Muscle of leg (tissue), 16 donors: ENCODE measurements around the gene SNRNP200. TPM values are rescaled to one million over a fixed set of nuclear protein-coding genes. Genes with fewer than 3 reads are reported as not detected.

ENCODE experiments used
- DNase-seq: peaks from one replicate; pipeline ENCODE4 v3.0.0; 2013
- H3K27ac ChIP-seq: one replicate; pipeline ENCODE4 v1.5.1; 2013; ENCODE audit warnings: mild to moderate bottlenecking, low read length, control low read depth
- H3K27me3 ChIP-seq: one replicate; pipeline ENCODE4 v1.6.1; 2013; ENCODE audit warnings: low read length; ENCODE audit not compliant: control insufficient read depth, insufficient read depth
- H3K36me3 ChIP-seq: one replicate; pipeline ENCODE4 v1.6.1; 2013; ENCODE audit warnings: low read length; ENCODE audit not compliant: control insufficient read depth, insufficient read depth
- H3K4me1 ChIP-seq: one replicate; pipeline ENCODE4 v1.6.1; 2013; ENCODE audit warnings: low read length; ENCODE audit not compliant: control insufficient read depth, insufficient read depth
- H3K4me3 ChIP-seq: one replicate; pipeline ENCODE4 v1.5.1; 2013; ENCODE audit warnings: low read length, control low read depth
- H3K9me3 ChIP-seq: replicated peaks from 2 replicates; pipeline ENCODE4 v1.6.1; 2013; ENCODE audit warnings: low read depth, low read length; ENCODE audit not compliant: control insufficient read depth
- WGBS: methylation state at CpG from one replicate; pipeline ENCODE4 v1.1.5; 2013; ENCODE audit warnings: missing lambda C conversion rate; ENCODE audit not compliant: insufficient coverage; 5-methylcytosine and 5-hydroxymethylcytosine counted together
- long read RNA-seq, 11 donors: transcript quantifications; one replicate each; lab custom pipeline, GENCODE V29; 2026
- polyA plus RNA-seq, 8 donors: library from polyadenylated mRNA; unstranded; fragments of 120-200 nt; gene quantifications; one replicate each; pipeline versions ENCODE4 v1.2.1 to v1.2.3, GENCODE V29; 2013; ENCODE audit warnings: inconsistent platforms in 1 of 8, low replicate concordance in 1 of 8; ENCODE audit not compliant: insufficient read length in 8 of 8, insufficient read depth in 1 of 8
- total RNA-seq: library from RNA; stranded (reverse); fragments of 120-200 nt; gene quantifications from one replicate; pipeline ENCODE4 v1.2.4, GENCODE V29; 2013

SNRNP200 gene
- total RNA-seq (41.9 TPM), polyA plus RNA-seq (100 to 1,000 TPM in 3 of 8 donors, 10 to 100 TPM in 5; 75.9 to 106 (median 98.2) TPM)
- long read RNA-seq, donor 1, full-length matches to known transcripts, result 4 of 21 reads
- long read RNA-seq, donor 1, partial matches to known transcripts, result 17 of 21 reads
- long read RNA-seq, donor 1, other reads (novel, unspliced or antisense), result 0 of 21 reads
- long read RNA-seq, donor 2, partial matches to known transcripts, result 0 of 1 reads
- long read RNA-seq, donor 2, other reads (novel, unspliced or antisense), result 0 of 1 reads
- long read RNA-seq, donor 3, full-length matches to known transcripts, result 2 of 88 reads
- long read RNA-seq, donor 3, partial matches to known transcripts, result 86 of 88 reads
- long read RNA-seq, donor 3, other reads (novel, unspliced or antisense), result 0 of 88 reads
- long read RNA-seq, donor 4, full-length matches to known transcripts, result 3 of 12 reads
- long read RNA-seq, donor 4, partial matches to known transcripts, result 9 of 12 reads
- long read RNA-seq, donor 4, other reads (novel, unspliced or antisense), result 0 of 12 reads
- long read RNA-seq, donor 5, full-length matches to known transcripts, result 7 of 138 reads
- long read RNA-seq, donor 5, partial matches to known transcripts, result 131 of 138 reads
- long read RNA-seq, donor 5, other reads (novel, unspliced or antisense), result 0 of 138 reads
- long read RNA-seq, donor 6, full-length matches to known transcripts, result 6 of 78 reads
- long read RNA-seq, donor 6, partial matches to known transcripts, result 72 of 78 reads
- long read RNA-seq, donor 6, other reads (novel, unspliced or antisense), result 0 of 78 reads
- long read RNA-seq, donor 7, full-length matches to known transcripts, result 1 of 40 reads
- long read RNA-seq, donor 7, partial matches to known transcripts, result 39 of 40 reads
- long read RNA-seq, donor 7, other reads (novel, unspliced or antisense), result 0 of 40 reads
- long read RNA-seq, donor 8, full-length matches to known transcripts, result 3 of 23 reads
- long read RNA-seq, donor 8, partial matches to known transcripts, result 20 of 23 reads
- long read RNA-seq, donor 8, other reads (novel, unspliced or antisense), result 0 of 23 reads
- long read RNA-seq, donor 9, full-length matches to known transcripts, result 2 of 22 reads
- long read RNA-seq, donor 9, partial matches to known transcripts, result 20 of 22 reads
- long read RNA-seq, donor 9, other reads (novel, unspliced or antisense), result 0 of 22 reads
- long read RNA-seq, donor 10, full-length matches to known transcripts, result 3 of 32 reads
- long read RNA-seq, donor 10, partial matches to known transcripts, result 29 of 32 reads
- long read RNA-seq, donor 10, other reads (novel, unspliced or antisense), result 0 of 32 reads
- long read RNA-seq, donor 11, full-length matches to known transcripts, result 4 of 46 reads
- long read RNA-seq, donor 11, partial matches to known transcripts, result 42 of 46 reads
- long read RNA-seq, donor 11, other reads (novel, unspliced or antisense), result 0 of 46 reads

DNA sequence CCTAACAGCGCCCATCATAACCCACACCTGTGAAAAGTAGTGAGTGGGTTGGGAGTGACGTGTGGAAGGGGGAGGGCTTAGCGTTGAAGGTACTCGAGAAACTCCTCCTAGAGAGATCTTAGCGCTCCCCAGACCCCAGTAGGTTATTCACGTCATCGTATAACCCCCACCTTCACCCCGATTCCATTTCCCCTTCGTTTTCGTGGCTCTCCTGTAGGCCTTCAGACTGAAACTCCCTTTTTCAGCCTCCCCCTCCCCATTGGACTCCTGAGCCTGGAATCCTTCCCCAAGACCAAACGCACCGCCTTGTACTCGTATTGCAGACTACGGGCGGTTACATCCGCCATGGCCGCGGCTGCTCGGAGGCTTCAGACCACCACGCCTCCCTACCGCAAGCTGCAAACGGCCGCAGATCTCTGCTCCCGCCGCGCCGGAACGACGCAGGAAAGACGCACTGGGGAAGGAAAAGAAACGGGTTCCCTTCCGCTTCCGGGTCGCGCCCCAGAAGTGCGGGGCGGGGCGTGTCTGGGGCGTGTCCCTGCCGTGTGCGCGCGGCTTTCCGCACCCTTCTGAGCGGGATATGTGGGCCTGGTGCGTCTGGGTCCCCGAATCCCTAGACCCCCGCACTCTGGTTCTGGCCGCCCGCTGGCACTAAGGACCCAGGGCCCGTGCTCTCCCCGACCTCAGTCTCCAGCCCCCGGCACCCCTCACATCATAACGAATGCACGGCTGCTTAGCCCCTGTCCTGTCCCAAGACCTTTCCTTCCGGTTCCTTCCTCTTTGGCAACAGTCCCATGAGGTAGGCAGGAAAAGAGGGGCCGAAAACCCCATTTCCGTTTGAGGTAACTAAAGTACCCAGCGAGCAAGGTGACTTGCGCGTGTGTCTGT lies at the start of gene SNRNP200:
Gene SNRNP200 (minus strand): TSS at position 456 of the 888 bp plus-strand sequence. CDS start 109 bp downstream, at position 347.
- H3K9me3 ChIP-seq, result no peaks in the 10 kb centered on the region
- H3K4me1 ChIP-seq, result peaks cover 13% of the 10 kb centered on the region
- no peaks in the 10 kb centered on the region for H3K27me3 ChIP-seq
- WGBS, result under 1% methylated on average over 45 of the region's 61 CpGs
- peak within 1 kb of the TSS; percentile 80 for H3K27ac ChIP-seq
- peak; percentile 93 for DNase-seq
- H3K4me3 ChIP-seq, result peak within 1 kb of the TSS; percentile 89
- H3K36me3 ChIP-seq, result peaks cover 34% of the 10 kb centered on the region

DNA sequence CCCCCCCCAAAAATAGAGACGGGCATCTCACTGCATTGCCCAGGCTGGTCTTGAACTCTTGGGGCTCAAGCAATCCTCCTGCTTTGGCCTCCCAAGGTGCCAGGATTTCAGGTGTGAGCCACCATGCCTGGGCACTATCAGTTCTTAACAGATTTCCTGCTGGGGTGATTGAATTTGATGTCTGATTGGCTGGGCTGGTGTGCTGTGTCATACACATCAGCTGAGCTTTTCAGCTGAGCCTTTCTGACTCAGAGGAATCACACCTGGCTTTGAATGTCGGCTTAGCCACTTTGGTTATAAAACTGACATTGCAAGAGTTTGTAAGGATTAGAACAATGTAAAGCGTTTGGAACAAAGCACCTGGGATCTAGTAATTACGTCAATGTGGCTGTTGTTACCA lies 49.1 kb upstream of the SNRNP200 start:
- Histone ChIP-seq H3K36me3 (peaks cover 37% of the 10 kb centered on the region), H3K4me1 (peaks cover 27% of the 10 kb centered on the region), H3K4me3 (no peak overlapping the region), H3K9me3 (no peaks in the 10 kb centered on the region), H3K27me3 (no peaks in the 10 kb centered on the region), H3K27ac (peak overlapping the region; percentile 50)
- no peak for DNase-seq
- 79% methylated on average over 3 of the region's 4 CpGs for WGBS

DNA sequence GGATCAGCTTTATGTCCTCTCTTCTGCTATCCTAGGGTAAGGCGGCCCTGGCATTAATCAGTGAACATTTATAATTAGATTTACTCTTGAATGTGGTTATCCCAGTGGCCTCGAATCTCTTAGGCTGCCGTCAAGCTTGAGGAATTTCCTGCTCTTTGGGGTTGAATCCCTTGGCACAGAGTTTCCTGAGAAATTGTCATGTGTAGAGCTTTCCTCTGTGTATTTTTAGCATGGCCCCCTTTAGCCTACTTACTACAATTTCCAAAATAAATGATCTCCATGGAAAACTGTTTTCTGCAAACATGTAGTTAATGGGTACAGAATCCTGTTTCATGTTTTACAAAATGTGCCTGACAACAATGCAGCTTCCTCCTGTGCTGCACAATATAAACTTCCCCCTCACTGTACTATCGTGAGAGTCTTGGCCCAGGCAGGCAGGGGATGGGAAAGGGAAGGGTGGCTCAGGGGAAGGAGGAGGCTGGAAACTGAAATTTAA lies 48.3 kb upstream of the SNRNP200 start:
- Histone ChIP-seq H3K9me3 (no peaks in the 10 kb centered on the region), H3K4me1 (peaks cover 27% of the 10 kb centered on the region), H3K36me3 (peaks cover 37% of the 10 kb centered on the region), H3K27me3 (no peaks in the 10 kb centered on the region), H3K4me3 (no peak overlapping the region), H3K27ac (peak overlapping the region; percentile 91)
- no CpG with 5 or more reads among the region's 4 CpGs for WGBS
- peak; percentile 74 for DNase-seq

DNA sequence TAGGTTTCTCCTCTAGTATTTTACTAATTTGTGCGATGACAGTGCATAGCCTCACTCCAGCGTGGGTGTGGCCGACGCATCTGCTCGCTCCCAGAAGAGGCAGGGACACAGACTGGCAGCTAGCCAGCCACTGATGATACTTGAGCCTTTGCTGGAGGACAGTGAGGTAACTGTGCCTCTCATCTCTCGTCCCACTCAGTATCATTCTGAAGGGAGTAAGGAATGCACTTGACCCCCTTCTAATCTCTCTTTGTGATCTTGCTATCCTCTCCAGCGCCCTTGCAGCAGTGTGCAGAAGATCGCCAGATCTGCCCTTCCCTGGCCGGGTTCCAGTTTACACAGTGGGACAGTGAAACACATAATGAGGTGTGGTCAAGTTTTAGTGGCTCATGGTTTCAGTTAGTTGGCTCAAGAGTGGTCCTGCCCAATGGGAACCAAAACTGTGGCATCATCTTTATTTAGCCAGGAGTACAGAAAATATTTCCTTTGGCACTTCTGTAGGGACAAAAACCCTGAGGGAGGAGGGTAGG lies 47.8 kb upstream of the SNRNP200 start:
- 57% methylated on average over 3 of the region's 9 CpGs for WGBS
- H3K4me3 ChIP-seq, result no peak overlapping the region
- no peaks in the 10 kb centered on the region for H3K9me3 ChIP-seq
- H3K4me1 ChIP-seq, result peaks cover 27% of the 10 kb centered on the region
- peak overlapping the region; percentile 91 for H3K27ac ChIP-seq
- no peaks in the 10 kb centered on the region for H3K27me3 ChIP-seq
- H3K36me3 ChIP-seq, result peaks cover 37% of the 10 kb centered on the region
- DNase-seq, result peak; percentile 85

DNA sequence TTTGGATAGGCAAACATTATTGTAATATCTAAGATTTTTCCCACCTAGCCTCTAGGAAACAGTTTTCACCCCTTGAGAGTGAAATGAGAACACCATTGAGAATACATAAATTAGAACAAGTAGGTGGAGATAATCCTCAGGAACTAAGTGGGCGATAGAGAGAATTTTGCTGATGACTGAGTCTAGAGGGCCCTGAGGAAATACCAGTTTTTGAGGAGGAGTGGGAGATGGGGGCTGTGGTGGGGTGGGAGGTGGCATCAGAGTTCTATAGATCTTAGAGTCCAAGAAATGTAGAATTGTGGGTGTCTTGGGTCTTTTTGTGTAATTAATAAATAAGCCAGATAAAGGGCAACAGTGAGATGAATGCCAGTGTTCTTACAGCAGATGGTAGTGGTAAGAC lies 42.0 kb upstream of the SNRNP200 start:
- Histone ChIP-seq H3K27me3 (no peaks in the 10 kb centered on the region), H3K4me3 (no peak overlapping the region), H3K9me3 (no peaks in the 10 kb centered on the region), H3K27ac (no peak overlapping the region), H3K36me3 (peaks cover 30% of the 10 kb centered on the region), H3K4me1 (peaks cover 8% of the 10 kb centered on the region)
- whole genome bisulfite sequencing, result 83% methylated on average over 1 of the region's 1 CpG
- no peak for DNase-seq

DNA sequence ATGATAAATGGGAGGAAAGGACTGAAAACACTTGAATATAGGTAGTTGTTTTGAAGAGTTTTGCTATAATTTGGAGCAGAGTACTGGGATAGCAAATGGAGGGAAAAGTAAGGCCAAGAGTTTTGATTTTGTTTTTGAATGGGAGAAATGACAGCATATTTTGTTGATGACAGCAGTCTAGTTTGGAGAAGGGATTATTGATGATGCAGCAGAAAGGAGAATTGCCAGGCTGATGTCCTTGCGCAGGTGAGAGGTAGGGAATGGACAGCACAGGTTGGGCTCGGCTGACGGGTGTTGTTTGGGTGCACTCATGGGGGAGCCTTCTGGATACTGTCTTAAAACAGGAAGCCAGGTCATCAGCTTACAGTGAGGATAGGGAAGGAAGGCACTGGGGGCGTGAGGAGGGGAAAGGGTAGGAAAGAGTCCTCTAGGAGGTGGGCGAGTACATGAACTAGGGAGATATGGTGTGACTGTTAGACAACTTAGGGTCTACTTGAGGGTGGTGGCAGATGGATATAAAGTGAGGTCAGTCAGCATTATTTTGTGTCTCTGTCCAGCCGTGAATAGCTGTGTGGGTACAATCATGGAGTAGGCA lies 40.6 kb upstream of the SNRNP200 start:
- no peak overlapping the region for H3K4me3 ChIP-seq
- no peak overlapping the region for H3K27ac ChIP-seq
- peaks cover 4% of the 10 kb centered on the region for H3K4me1 ChIP-seq
- peaks cover 29% of the 10 kb centered on the region for H3K36me3 ChIP-seq
- no peaks in the 10 kb centered on the region for H3K9me3 ChIP-seq
- DNase-seq, result no peak
- H3K27me3 ChIP-seq, result no peaks in the 10 kb centered on the region
- WGBS, result 92% methylated on average over 6 of the region's 6 CpGs

DNA sequence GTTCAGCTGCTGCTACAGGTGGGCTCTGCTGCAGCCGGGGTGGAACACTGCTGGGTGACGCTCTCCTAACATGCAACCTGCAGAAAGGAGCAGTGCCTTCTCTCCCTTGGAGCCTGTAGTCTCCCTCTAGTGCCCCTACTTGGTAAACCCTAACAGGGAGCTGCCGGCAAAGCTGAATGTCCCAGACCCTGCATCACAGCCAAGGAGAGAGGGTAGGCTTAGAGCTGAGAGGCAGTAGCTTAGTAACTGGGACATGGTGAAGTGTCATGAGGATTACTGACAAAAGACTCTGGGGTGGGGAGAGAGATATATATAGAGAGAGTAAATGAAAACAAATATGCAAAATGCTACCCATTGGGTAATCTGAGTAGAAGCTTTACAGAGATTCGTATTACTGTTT lies 40.1 kb upstream of the SNRNP200 start:
- Histone ChIP-seq H3K27me3 (no peaks in the 10 kb centered on the region), H3K36me3 (peaks cover 25% of the 10 kb centered on the region), H3K4me3 (no peak overlapping the region), H3K9me3 (no peaks in the 10 kb centered on the region), H3K27ac (no peak overlapping the region), H3K4me1 (peaks cover under 1% of the 10 kb centered on the region)
- 88% methylated on average over 3 of the region's 4 CpGs for WGBS
- no peak for DNase-seq

DNA sequence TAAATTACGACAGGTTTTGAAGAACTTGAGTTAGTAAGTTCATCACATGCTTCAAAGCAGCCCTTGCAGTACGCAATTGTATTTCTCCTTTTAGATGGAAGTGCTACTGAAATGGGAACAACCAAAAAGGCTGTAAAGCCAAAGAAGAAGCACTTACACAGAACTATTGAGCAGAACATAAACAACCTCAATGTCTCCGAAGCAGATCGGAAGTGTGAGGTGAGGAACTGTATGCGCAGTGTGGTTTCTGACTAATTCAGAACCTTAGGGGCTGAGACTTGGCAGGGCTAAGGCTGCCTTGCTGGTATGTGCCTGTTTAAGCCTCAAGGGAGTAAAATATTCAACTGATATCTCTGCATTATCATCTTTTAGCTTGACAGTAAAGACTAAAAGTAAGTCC lies 38.7 kb upstream of the SNRNP200 start:
- Histone ChIP-seq H3K27ac (no peak overlapping the region), H3K36me3 (peaks cover 16% of the 10 kb centered on the region), H3K4me1 (no peaks in the 10 kb centered on the region), H3K27me3 (no peaks in the 10 kb centered on the region), H3K4me3 (no peak overlapping the region), H3K9me3 (no peaks in the 10 kb centered on the region)
- no CpG with 5 or more reads among the region's 5 CpGs for WGBS
- DNase-seq, result no peak
